ENCODE results near the gene RCC1.

Gene RCC1

DNA sequence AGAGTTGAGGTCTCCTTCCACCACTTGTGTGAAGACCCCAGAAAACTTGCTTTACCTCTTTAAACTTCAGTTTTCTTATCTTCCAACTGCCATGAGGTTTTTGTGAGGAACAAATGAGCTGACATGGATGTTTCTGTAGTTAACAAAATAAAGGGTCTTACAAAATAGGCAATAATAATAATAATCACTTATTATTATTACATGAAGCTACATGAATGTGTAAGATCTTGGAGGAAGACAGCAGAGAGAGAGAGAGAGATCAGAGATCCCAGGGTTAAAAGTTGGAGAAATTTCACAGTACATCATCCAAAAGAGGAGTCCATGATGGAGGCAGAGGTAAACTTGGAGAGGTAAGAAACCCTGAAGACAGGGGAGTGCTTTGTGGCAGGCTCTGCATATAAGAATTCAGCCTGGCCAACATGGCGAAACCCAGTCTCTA, 10.7 kb downstream of the RCC1 start:
- H3K4me2 ChIP-seq (ENCODE audit: insufficient read depth, low read length), result no peak overlapping the region
- peaks cover 35% of the 10 kb centered on the region for H3K4me1 ChIP-seq (ENCODE audit: insufficient read depth, low read length)
- H2AFZ ChIP-seq (ENCODE audit: low read depth, low read length), result no peak overlapping the region
- H3K9ac ChIP-seq (ENCODE audit: low read depth, low read length), result no peak overlapping the region
- no peaks in the 10 kb centered on the region for H3K9me3 ChIP-seq (ENCODE audit: insufficient read depth, low read length, severe bottlenecking)
- no peak overlapping the region for H3K27ac ChIP-seq (ENCODE audit: low read length)
- peaks cover 21% of the 10 kb centered on the region; the same call in 1 of the 2 replicates for H4K20me1 ChIP-seq (ENCODE audit: insufficient read depth, low read length)
- H3K79me2 ChIP-seq (ENCODE audit: insufficient read depth, low read length), result peaks cover 47% of the 10 kb centered on the region
- ATAC-seq (ENCODE audit: insufficient read depth, low read depth), result no peak
- H3K36me3 ChIP-seq (ENCODE audit: insufficient read depth, low read length), result peaks cover 34% of the 10 kb centered on the region
- DNase-seq, result no peak
- no peaks in the 10 kb centered on the region for H3K27me3 ChIP-seq (ENCODE audit: insufficient read depth, low read length, poor library complexity)
- H3K4me3 ChIP-seq (ENCODE audit: low read depth in 1 of 2, low read length in 2 of 2), result no peak overlapping the region
- TF ChIP-seq, protein P1, sequence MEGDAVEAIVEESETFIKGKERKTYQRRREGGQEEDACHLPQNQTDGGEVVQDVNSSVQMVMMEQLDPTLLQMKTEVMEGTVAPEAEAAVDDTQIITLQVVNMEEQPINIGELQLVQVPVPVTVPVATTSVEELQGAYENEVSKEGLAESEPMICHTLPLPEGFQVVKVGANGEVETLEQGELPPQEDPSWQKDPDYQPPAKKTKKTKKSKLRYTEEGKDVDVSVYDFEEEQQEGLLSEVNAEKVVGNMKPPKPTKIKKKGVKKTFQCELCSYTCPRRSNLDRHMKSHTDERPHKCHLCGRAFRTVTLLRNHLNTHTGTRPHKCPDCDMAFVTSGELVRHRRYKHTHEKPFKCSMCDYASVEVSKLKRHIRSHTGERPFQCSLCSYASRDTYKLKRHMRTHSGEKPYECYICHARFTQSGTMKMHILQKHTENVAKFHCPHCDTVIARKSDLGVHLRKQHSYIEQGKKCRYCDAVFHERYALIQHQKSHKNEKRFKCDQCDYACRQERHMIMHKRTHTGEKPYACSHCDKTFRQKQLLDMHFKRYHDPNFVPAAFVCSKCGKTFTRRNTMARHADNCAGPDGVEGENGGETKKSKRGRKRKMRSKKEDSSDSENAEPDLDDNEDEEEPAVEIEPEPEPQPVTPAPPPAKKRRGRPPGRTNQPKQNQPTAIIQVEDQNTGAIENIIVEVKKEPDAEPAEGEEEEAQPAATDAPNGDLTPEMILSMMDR (IDR thresholded peaks at IDR 0.05; ENCODE audit: borderline replicate concordance, extremely low read depth, low read length, poor library complexity, severe bottlenecking), result no peak
- no peak for TF ChIP-seq EZH2 (IDR thresholded peaks at IDR 0.05; ENCODE audit: borderline replicate concordance, low read depth, low read length, severe bottlenecking)

DNA sequence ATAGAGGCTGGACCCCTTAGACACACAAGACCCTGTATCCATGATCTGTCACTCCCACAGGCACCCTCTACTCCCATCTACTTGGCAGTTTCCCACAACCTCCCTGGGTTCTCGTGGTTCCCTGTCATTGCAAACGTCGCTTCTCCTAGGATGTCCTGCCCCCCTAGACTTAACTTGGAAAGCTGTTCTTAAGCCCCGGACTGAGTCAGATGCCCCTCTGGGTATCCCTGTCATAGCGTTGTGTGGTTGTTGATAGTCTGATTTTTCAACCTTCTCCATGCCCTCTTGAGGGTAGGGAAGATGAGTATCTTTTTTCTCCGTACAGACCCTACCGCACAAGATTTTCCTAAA, 11.8 kb downstream of the RCC1 start:
- peaks cover 22% of the 10 kb centered on the region; the same call in 1 of the 2 replicates for H4K20me1 ChIP-seq (ENCODE audit: insufficient read depth, low read length)
- H3K27me3 ChIP-seq (ENCODE audit: insufficient read depth, low read length, poor library complexity), result no peaks in the 10 kb centered on the region
- peak overlapping the region; percentile 89 for H3K4me2 ChIP-seq (ENCODE audit: insufficient read depth, low read length)
- peak overlapping the region in 1 of 2 experiments; percentile 60; a peak in 3 of 4 replicates for H3K4me3 ChIP-seq (ENCODE audit: low read depth in 1 of 2, low read length in 2 of 2)
- DNase-seq (no peak), ATAC-seq (ENCODE audit: insufficient read depth, low read depth) (peak; percentile 14)
- peak overlapping the region; percentile 80 for H3K27ac ChIP-seq (ENCODE audit: low read length)
- H2AFZ ChIP-seq (ENCODE audit: low read depth, low read length), result peak overlapping the region; percentile 51
- peaks cover 29% of the 10 kb centered on the region for H3K36me3 ChIP-seq (ENCODE audit: insufficient read depth, low read length)
- H3K9me3 ChIP-seq (ENCODE audit: insufficient read depth, low read length, severe bottlenecking), result no peaks in the 10 kb centered on the region
- peaks cover 42% of the 10 kb centered on the region for H3K4me1 ChIP-seq (ENCODE audit: insufficient read depth, low read length)
- peak overlapping the region; percentile 86 for H3K9ac ChIP-seq (ENCODE audit: low read depth, low read length)
- TF ChIP-seq EZH2 (IDR thresholded peaks at IDR 0.05; ENCODE audit: borderline replicate concordance, low read depth, low read length, severe bottlenecking), result no peak
- TF ChIP-seq, protein P1 (IDR thresholded peaks at IDR 0.05; ENCODE audit: borderline replicate concordance, extremely low read depth, low read length, poor library complexity, severe bottlenecking), result no peak
- H3K79me2 ChIP-seq (ENCODE audit: insufficient read depth, low read length), result peaks cover 51% of the 10 kb centered on the region

DNA sequence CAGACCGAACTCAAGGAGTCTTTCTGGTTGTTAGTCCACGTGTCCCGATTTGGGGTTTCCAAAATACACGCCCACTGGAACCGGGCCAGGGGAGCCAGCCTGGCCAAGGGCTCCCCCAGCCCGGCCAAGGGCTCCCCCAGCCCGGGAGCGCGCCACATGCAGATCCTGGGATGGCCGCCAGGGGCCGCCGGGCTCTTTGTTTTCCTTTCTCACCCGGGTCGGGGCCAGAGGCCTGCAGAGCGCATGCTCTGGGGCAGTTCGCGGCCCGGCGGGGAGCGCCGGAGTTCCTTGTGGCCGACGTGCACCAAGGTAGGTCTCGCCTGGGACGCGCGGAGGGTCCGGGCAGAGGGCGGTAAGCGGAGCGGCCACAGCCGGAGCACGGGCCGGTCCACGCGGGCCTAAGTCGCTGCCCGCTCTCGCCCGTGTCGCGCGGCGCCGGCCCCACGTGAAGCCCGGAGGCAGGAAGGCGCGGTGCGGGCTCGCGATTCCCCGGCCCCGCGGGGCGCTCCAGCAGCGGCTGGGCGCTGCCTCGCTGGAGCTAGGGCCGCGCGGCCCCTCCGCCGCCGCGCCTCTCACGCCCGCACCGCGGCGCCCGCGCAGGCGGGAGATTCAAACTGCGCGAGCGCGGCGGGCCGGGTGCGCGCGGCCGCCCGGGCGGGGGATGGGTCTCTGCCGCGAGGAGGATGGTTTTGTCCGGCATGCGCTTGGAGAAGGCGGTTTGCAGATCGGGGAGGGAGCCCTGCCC, 12.3 kb downstream of the RCC1 start:
- H3K4me1 ChIP-seq (ENCODE audit: insufficient read depth, low read length), result peaks cover 42% of the 10 kb centered on the region
- H3K4me2 ChIP-seq (ENCODE audit: insufficient read depth, low read length), result peak overlapping the region; percentile 89
- H4K20me1 ChIP-seq (ENCODE audit: insufficient read depth, low read length), result peaks cover 22% of the 10 kb centered on the region; the same call in 1 of the 2 replicates
- peak overlapping the region; percentile 80 for H3K27ac ChIP-seq (ENCODE audit: low read length)
- H2AFZ ChIP-seq (ENCODE audit: low read depth, low read length), result peak overlapping the region; percentile 86
- H3K4me3 ChIP-seq (ENCODE audit: low read depth in 1 of 2, low read length in 2 of 2), result peak overlapping the region; percentile 46 to 60; a peak in 3 of 4 replicates
- H3K36me3 ChIP-seq (ENCODE audit: insufficient read depth, low read length), result peaks cover 24% of the 10 kb centered on the region
- TF ChIP-seq, protein P1 (IDR thresholded peaks at IDR 0.05; ENCODE audit: borderline replicate concordance, extremely low read depth, low read length, poor library complexity, severe bottlenecking), result peak; percentile 94
- TF ChIP-seq EZH2 (IDR thresholded peaks at IDR 0.05; ENCODE audit: borderline replicate concordance, low read depth, low read length, severe bottlenecking), result no peak
- DNase-seq (peak; percentile 91), ATAC-seq (ENCODE audit: insufficient read depth, low read depth) (peak; percentile 77)
- no peaks in the 10 kb centered on the region for H3K9me3 ChIP-seq (ENCODE audit: insufficient read depth, low read length, severe bottlenecking)
- H3K79me2 ChIP-seq (ENCODE audit: insufficient read depth, low read length), result peaks cover 53% of the 10 kb centered on the region
- peak overlapping the region; percentile 86 for H3K9ac ChIP-seq (ENCODE audit: low read depth, low read length)
- no peaks in the 10 kb centered on the region for H3K27me3 ChIP-seq (ENCODE audit: insufficient read depth, low read length, poor library complexity)
